ENCODE results near the gene CARD10.

DNA sequence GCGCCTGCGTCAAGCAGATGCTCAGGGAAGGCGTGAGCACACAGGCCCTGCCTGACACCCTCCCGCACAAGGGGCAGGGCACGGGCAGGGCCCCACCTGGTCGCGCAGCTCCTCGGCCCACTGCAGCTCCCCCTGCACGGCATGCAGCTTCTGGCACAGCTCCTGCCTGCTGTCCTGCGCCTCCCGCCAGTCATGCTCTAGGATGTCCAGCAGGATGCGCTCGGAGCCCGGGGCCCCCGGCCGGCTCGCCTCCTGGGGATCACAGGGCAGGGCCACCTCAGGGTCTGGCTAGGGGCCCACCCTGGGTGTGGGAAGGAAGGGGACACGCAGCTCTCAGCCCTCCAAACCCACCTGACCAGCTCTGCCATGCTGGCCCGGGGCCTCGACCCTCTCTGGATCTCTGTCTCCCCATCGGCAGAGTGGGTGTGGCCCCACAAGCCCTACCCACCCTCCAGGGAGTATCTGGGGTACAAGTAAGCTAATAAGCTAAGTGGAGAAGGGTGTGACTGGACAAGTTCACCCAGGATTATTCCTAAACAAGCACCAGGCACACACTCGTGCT, 10.7 kb downstream of the CARD10 start:
- TF ChIP-seq CTCF (optimal IDR thresholded peaks at IDR 0.05 in 1 of 3, IDR thresholded peaks at IDR 0.05 in 1 of 3, conservative IDR thresholded peaks at IDR 0.05 in 1 of 3; ENCODE audit: extremely low read depth in 1 of 3, insufficient read depth in 2 of 3, low read length in 3 of 3) (peak in 2 of 3 experiments; percentile 21 to 45), EZH2 (IDR thresholded peaks at IDR 0.05; ENCODE audit: low read length) (no peak)

Data from keratinocyte (primary cell).